SK-N-SH (cell line): ENCODE results near the gene SYT1.

Source experiments
- EZH2phosphoT487 ChIP-seq: fragments of 200-600 bp; sonication (generic); IDR thresholded peaks from 2 replicates; pipeline ENCODE4 v1.6.1; 2017; ENCODE audit warnings: low read depth, mixed run types, mild to moderate bottlenecking, antibody characterized with exemption, moderate library complexity, borderline replicate concordance
- FOSL2 ChIP-seq: IDR thresholded peaks from 2 replicates; pipeline ENCODE4 v1.4.0; 2012; ENCODE audit warnings: low read depth, mild to moderate bottlenecking, moderate library complexity, borderline replicate concordance
- MAX ChIP-seq: IDR thresholded peaks from 2 replicates; pipeline ENCODE4 v1.4.0; 2012; ENCODE audit warnings: low read depth
- NRF1 ChIP-seq: IDR thresholded peaks from 2 replicates; pipeline ENCODE4 v1.6.1; 2012; ENCODE audit warnings: low read depth, mild to moderate bottlenecking, low read length
- TEAD4 ChIP-seq: IDR thresholded peaks from 2 replicates; pipeline ENCODE4 v1.4.0; 2012; ENCODE audit warnings: mild to moderate bottlenecking, borderline replicate concordance; ENCODE audit not compliant: insufficient read depth
- YY1 ChIP-seq: IDR thresholded peaks from 2 replicates; pipeline ENCODE4 v1.4.0; 2012; ENCODE audit warnings: low read depth, mild to moderate bottlenecking
- TF ChIP-seq, protein P1 (sequence below): fragments of 200-600 bp; sonication (generic); IDR thresholded peaks from 2 replicates; pipeline ENCODE4 v1.6.1; 2017; ENCODE audit warnings: antibody characterized with exemption, mild to moderate bottlenecking, moderate library complexity
- TF ChIP-seq, protein P2 (sequence below): fragments of 150-350 bp; IDR thresholded peaks from 2 replicates; pipeline ENCODE4 v1.6.1; 2016; ENCODE audit warnings: mild to moderate bottlenecking, low read depth, low read length

DNA sequence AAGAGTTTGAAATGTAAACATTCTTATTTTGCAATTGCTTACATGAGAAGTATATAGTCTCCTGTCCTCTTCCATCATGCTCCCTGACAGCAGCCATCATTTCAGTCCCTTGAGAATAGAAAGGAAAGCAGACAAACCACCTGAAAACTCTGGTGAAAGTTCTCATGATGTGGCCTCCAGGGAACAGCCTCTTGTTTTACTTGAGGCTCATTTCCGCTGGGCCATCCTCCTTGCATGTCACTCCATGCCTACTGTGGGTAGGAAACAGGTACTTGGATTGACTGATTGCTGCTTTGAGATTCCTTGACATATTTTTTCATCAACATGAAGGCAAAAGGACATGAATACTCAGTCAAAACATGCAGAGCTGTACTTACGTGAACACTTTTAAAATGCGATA lies 6.0 kb downstream of the SYT1 start:
- TF ChIP-seq, protein P1, sequence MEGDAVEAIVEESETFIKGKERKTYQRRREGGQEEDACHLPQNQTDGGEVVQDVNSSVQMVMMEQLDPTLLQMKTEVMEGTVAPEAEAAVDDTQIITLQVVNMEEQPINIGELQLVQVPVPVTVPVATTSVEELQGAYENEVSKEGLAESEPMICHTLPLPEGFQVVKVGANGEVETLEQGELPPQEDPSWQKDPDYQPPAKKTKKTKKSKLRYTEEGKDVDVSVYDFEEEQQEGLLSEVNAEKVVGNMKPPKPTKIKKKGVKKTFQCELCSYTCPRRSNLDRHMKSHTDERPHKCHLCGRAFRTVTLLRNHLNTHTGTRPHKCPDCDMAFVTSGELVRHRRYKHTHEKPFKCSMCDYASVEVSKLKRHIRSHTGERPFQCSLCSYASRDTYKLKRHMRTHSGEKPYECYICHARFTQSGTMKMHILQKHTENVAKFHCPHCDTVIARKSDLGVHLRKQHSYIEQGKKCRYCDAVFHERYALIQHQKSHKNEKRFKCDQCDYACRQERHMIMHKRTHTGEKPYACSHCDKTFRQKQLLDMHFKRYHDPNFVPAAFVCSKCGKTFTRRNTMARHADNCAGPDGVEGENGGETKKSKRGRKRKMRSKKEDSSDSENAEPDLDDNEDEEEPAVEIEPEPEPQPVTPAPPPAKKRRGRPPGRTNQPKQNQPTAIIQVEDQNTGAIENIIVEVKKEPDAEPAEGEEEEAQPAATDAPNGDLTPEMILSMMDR, result no peak
- TF ChIP-seq FOSL2 (no peak), YY1 (no peak), TEAD4 (no peak), NRF1 (no peak), MAX (no peak), EZH2phosphoT487 (no peak)
- TF ChIP-seq, protein P2, sequence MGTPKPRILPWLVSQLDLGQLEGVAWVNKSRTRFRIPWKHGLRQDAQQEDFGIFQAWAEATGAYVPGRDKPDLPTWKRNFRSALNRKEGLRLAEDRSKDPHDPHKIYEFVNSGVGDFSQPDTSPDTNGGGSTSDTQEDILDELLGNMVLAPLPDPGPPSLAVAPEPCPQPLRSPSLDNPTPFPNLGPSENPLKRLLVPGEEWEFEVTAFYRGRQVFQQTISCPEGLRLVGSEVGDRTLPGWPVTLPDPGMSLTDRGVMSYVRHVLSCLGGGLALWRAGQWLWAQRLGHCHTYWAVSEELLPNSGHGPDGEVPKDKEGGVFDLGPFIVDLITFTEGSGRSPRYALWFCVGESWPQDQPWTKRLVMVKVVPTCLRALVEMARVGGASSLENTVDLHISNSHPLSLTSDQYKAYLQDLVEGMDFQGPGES, result no peak
